HepG2 (cell line): ENCODE results near the gene PLEKHH1.

Experiments
- EP300 ChIP-seq, 3 experiments: sonication (generic) in 1 of 3; formaldehyde crosslinking in 1 of 3; IDR thresholded peaks; 2 replicates each; pipeline versions ENCODE4 v1.5.1 to v1.6.1; 2011 to 2020; ENCODE audit warnings: low read depth in 2 of 3, low read length in 2 of 3, borderline replicate concordance in 1 of 3, improper control_type of control experiment in 1 of 3, mild to moderate bottlenecking in 1 of 3, missing genetic modification reagents in 1 of 3, moderate library complexity in 1 of 3
- FOXM1 ChIP-seq: sonication (generic); formaldehyde crosslinking; IDR thresholded peaks from 2 replicates; pipeline ENCODE4 v1.5.0; 2020; ENCODE audit warnings: missing genetic modification reagents
- HMG20B ChIP-seq: conservative IDR thresholded peaks from 2 replicates; pipeline ENCODE4 v1.6.1; 2016; ENCODE audit warnings: missing genetic modification reagents, missing compliant biosample characterization
- JUND ChIP-seq: sonication (generic); formaldehyde crosslinking; IDR thresholded peaks from 2 replicates; pipeline ENCODE4 v1.8.0; 2022; ENCODE audit warnings: mild to moderate bottlenecking, missing genetic modification reagents
- TEAD3 ChIP-seq: optimal IDR thresholded peaks from 2 replicates; pipeline ENCODE3; 2016; ENCODE audit warnings: borderline replicate concordance
- TOPORS ChIP-seq: sonication (generic); formaldehyde crosslinking; IDR thresholded peaks from 2 replicates; pipeline ENCODE4 v1.8.0; 2023; ENCODE audit warnings: mild to moderate bottlenecking, missing genetic modification reagents
- ZNF234 ChIP-seq: sonication (generic); formaldehyde crosslinking; conservative IDR thresholded peaks from 2 replicates; pipeline ENCODE4 v1.5.1; 2020; ENCODE audit warnings: mild to moderate bottlenecking, missing genetic modification reagents
- ZNF879 ChIP-seq: sonication (generic); formaldehyde crosslinking; IDR thresholded peaks from 2 replicates; pipeline ENCODE4 v1.8.1; 2023; ENCODE audit warnings: missing genetic modification reagents
- TF ChIP-seq, protein P1 (sequence below): sonication (generic); formaldehyde crosslinking; IDR thresholded peaks from 2 replicates; pipeline ENCODE4 v1.5.0; 2020; ENCODE audit warnings: mild to moderate bottlenecking, missing genetic modification reagents, moderate library complexity
- TF ChIP-seq, protein P2 (sequence below), 2 experiments: IDR thresholded peaks; 2 replicates each; pipeline ENCODE4 v1.6.1; 2011 to 2012; ENCODE audit warnings: low read length in 2 of 2, borderline replicate concordance in 1 of 2, low read depth in 1 of 2, mild to moderate bottlenecking in 1 of 2, moderate library complexity in 1 of 2

DNA sequence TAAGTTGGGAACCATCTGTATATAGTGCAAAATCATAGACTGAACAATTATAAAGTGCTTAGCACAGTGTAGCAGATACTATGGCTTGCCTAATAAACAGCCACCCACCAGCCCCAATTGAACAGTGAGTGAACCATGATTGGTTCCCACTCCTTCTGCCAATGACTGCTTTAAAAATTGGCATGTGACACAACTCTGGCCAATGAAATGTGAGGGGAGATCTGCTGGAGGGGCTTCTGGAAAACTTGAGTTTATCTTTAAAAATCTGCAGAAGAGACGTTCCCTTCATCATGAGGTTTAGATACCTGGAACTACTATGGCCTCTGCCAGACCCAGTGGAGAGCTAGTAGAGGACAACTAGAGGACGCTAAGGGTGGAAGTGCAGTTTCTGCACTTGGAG, 62.3 kb downstream of the PLEKHH1 start:
- TF ChIP-seq EP300 (IDR thresholded peaks at IDR 0.05; ENCODE audit: low read depth in 2 of 2, low read length in 2 of 2) (no peak), EP300 (CRISPR knock-in tag; IDR thresholded peaks at IDR 0.05; ENCODE audit: borderline replicate concordance) (no peak), TOPORS (no peak), TEAD3 (CRISPR knock-in tag) (no peak), HMG20B (CRISPR knock-in tag) (no peak), JUND (no peak), ZNF234 (CRISPR knock-in tag) (no peak), FOXM1 (CRISPR knock-in tag) (no peak), ZNF879 (CRISPR knock-in tag) (no peak)
- TF ChIP-seq, protein P1, sequence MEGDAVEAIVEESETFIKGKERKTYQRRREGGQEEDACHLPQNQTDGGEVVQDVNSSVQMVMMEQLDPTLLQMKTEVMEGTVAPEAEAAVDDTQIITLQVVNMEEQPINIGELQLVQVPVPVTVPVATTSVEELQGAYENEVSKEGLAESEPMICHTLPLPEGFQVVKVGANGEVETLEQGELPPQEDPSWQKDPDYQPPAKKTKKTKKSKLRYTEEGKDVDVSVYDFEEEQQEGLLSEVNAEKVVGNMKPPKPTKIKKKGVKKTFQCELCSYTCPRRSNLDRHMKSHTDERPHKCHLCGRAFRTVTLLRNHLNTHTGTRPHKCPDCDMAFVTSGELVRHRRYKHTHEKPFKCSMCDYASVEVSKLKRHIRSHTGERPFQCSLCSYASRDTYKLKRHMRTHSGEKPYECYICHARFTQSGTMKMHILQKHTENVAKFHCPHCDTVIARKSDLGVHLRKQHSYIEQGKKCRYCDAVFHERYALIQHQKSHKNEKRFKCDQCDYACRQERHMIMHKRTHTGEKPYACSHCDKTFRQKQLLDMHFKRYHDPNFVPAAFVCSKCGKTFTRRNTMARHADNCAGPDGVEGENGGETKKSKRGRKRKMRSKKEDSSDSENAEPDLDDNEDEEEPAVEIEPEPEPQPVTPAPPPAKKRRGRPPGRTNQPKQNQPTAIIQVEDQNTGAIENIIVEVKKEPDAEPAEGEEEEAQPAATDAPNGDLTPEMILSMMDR (CRISPR knock-in tag): no peak
- TF ChIP-seq, protein P2, sequence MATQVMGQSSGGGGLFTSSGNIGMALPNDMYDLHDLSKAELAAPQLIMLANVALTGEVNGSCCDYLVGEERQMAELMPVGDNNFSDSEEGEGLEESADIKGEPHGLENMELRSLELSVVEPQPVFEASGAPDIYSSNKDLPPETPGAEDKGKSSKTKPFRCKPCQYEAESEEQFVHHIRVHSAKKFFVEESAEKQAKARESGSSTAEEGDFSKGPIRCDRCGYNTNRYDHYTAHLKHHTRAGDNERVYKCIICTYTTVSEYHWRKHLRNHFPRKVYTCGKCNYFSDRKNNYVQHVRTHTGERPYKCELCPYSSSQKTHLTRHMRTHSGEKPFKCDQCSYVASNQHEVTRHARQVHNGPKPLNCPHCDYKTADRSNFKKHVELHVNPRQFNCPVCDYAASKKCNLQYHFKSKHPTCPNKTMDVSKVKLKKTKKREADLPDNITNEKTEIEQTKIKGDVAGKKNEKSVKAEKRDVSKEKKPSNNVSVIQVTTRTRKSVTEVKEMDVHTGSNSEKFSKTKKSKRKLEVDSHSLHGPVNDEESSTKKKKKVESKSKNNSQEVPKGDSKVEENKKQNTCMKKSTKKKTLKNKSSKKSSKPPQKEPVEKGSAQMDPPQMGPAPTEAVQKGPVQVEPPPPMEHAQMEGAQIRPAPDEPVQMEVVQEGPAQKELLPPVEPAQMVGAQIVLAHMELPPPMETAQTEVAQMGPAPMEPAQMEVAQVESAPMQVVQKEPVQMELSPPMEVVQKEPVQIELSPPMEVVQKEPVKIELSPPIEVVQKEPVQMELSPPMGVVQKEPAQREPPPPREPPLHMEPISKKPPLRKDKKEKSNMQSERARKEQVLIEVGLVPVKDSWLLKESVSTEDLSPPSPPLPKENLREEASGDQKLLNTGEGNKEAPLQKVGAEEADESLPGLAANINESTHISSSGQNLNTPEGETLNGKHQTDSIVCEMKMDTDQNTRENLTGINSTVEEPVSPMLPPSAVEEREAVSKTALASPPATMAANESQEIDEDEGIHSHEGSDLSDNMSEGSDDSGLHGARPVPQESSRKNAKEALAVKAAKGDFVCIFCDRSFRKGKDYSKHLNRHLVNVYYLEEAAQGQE (IDR thresholded peaks at IDR 0.05; ENCODE audit: borderline replicate concordance in 1 of 2, low read depth in 1 of 2, low read length in 2 of 2): no peak
